HEK293T (cell line): ENCODE measurements around the gene SLC6A13.

Experiments used
- HDGF ChIP-seq: fragments of 450-650 bp; IDR thresholded peaks from 2 replicates; pipeline ENCODE4 v1.6.1; 2017; ENCODE audit warnings: antibody characterized with exemption, borderline replicate concordance
- SP1 ChIP-seq: fragments of 450-650 bp; IDR thresholded peaks from 2 replicates; pipeline ENCODE4 v1.6.1; 2017

- TF ChIP-seq HDGF, result no peak
- no peak for TF ChIP-seq SP1
These were observed 84.4 kb downstream of the SLC6A13 start for GRCh38 chr12:177980-178828.
